Activated naive CD4-positive, alpha-beta T cell treated with anti-CD3 and anti-CD28 coated beads, Interleukin-2, amount 10 ng/mL, durations not matched to agents 7 days and 5 days (primary cell): Measurements from ENCODE around the gene IBSP.

Source experiments
- CTCF ChIA-PET: fragments of 350-600 bp; sonication (Branson Sonifier 250); formaldehyde crosslinking; loops from one replicate; lab custom pipeline; 2021; ENCODE audit warnings: antibody characterized with exemption; lab: Charles Lee
- DNase-seq: peaks from one replicate; pipeline ENCODE4 v3.0.0-alpha.2; 2020
- H3K27ac Mint-ChIP-seq: one replicate; pipeline ENCODE4 v1.8.0; 2021; ENCODE audit warnings: mild to moderate bottlenecking, moderate library complexity, mixed read lengths
- H3K27me3 Mint-ChIP-seq: one replicate; pipeline ENCODE4 v1.8.0; 2021; ENCODE audit warnings: mild to moderate bottlenecking, mixed read lengths
- H3K36me3 Mint-ChIP-seq: one replicate; pipeline ENCODE4 v1.8.0; 2021; ENCODE audit warnings: mixed read lengths
- H3K4me1 Mint-ChIP-seq: one replicate; pipeline ENCODE4 v1.8.0; 2021; ENCODE audit warnings: mixed read lengths
- H3K4me3 Mint-ChIP-seq: one replicate; pipeline ENCODE4 v1.8.0; 2021; ENCODE audit warnings: mild to moderate bottlenecking, moderate library complexity, mixed read lengths
- H3K9me3 Mint-ChIP-seq: one replicate; pipeline ENCODE4 v1.8.0; 2021; ENCODE audit warnings: mixed read lengths

Gene IBSP

DNA sequence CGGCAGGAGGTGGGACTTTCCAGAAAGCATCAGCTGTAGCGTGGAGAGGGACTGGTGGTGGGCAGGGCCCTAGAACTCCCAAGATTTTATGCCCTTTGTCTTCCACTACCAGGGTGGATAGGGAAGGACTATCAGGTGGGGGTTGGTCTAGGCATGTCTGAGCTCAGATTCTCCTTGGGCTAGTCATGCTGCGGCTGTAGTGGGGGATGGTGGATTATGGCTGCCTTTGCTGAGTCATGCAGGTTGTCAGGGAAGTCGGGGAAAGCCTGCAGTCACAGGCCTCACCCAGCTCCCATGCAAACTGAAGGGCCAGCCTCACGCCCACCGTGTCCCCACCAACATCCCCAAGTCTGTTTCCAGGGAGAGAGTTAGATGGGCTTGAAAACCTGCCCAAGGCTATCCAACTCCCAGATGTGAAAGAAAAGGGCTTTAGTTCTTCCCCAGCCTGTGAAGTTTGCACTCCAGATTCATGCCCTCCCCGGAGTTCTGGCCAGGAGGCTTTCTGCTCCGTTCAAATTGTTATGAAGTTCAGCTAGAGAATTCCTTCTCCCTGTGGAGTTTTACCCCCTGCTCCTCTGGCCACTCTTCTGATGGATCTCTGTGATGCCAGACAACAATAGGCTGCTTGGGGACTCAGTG is 20.0 kb downstream of the IBSP start:
- CTCF ChIA-PET: interaction anchor here (0.7 kb wide), 1 partner anchor 28 kb away, joined by 3 read pairs; no protein-coding TSS in a partner anchor
- DNase-seq: no peak
- Mint-ChIP-seq H3K4me3 (no peak overlapping the region), H3K36me3 (no peaks in the 10 kb centered on the region), H3K27ac (no peak overlapping the region), H3K9me3 (no peaks in the 10 kb centered on the region), H3K27me3 (no peaks in the 10 kb centered on the region), H3K4me1 (no peaks in the 10 kb centered on the region)

DNA sequence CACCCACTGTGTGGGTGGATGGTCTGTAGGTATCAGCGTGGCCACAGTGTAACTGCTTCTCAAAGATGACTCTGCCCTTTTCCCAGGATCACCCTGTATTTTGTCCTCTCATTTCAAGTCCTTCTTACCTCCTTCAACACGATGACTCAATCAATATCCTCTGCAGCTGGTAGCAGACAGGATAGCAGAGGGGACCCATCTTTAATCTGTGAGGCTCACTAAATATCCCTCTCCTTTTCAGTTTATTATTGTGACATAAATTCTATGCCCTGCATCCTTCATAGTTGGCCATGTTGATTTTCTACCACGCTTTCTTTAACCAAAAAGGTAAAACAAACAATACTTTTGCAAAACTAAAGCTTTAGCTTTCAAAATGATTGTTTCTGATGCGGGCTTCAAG is 23.8 kb downstream of the IBSP start:
- DNase-seq: no peak
- no peaks in the 10 kb centered on the region for H3K27me3 Mint-ChIP-seq
- H3K36me3 Mint-ChIP-seq: no peaks in the 10 kb centered on the region
- no peaks in the 10 kb centered on the region for H3K9me3 Mint-ChIP-seq
- no peaks in the 10 kb centered on the region for H3K4me1 Mint-ChIP-seq
- CTCF ChIA-PET: no interaction called here
- no peak overlapping the region for H3K4me3 Mint-ChIP-seq
- H3K27ac Mint-ChIP-seq: no peak overlapping the region

GRCh38 chr4:87823724-87824123 is 24.4 kb downstream of the IBSP start:
- no peak overlapping the region for H3K27ac Mint-ChIP-seq
- H3K4me3 Mint-ChIP-seq: no peak overlapping the region
- no peaks in the 10 kb centered on the region for H3K36me3 Mint-ChIP-seq
- H3K9me3 Mint-ChIP-seq: no peaks in the 10 kb centered on the region
- no peak for DNase-seq
- H3K27me3 Mint-ChIP-seq: no peaks in the 10 kb centered on the region
- no peaks in the 10 kb centered on the region for H3K4me1 Mint-ChIP-seq
- CTCF ChIA-PET: no interaction called here

- Mint-ChIP-seq H3K9me3 (no peaks in the 10 kb centered on the region), H3K27me3 (no peaks in the 10 kb centered on the region), H3K27ac (no peak overlapping the region), H3K36me3 (no peaks in the 10 kb centered on the region), H3K4me3 (no peak overlapping the region), H3K4me1 (no peaks in the 10 kb centered on the region)
- no peak for DNase-seq
- CTCF ChIA-PET: interaction anchor here (0.9 kb wide), 1 partner anchor 13 kb away, joined by 3 read pairs; no protein-coding TSS in a partner anchor
Observed at GRCh38 chr4:87824352-87824751, 25.0 kb downstream of the IBSP start.

GRCh38 chr4:87832669-87833068 is 33.3 kb downstream of the IBSP start, which contains the start of gene MEPE:
Gene MEPE (plus strand): TSS chr4:87832969. CDS start chr4:87834715, 1,746 bp downstream.
- no peak within 1 kb of the TSS for H3K4me3 Mint-ChIP-seq
- CTCF ChIA-PET: no interaction called here
- no peak within 1 kb of the TSS for H3K27ac Mint-ChIP-seq
- H3K36me3 Mint-ChIP-seq: no peaks in the 10 kb centered on the region
- H3K9me3 Mint-ChIP-seq: no peaks in the 10 kb centered on the region
- peaks cover 7% of the 10 kb centered on the region for H3K27me3 Mint-ChIP-seq
- H3K4me1 Mint-ChIP-seq: no peaks in the 10 kb centered on the region
- no peak for DNase-seq

DNA sequence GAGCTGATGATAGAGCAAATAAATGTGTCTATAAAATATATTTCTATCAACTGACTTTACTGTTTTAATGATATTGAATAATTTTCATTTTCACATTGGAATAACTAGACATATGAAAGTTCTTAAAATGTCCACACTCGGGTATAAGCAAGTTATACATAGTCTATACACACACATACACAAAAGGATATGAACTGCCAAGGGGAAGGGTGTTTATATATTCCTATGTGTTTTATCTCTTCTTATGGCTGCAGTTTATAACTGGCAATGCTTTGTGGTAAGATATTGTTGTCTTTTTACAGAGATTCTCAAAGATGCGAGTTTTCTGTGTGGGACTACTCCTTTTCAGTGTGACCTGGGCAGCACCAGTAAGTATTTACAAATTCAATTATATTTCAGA is 35.0 kb downstream of the IBSP start:
- Mint-ChIP-seq H3K27ac (no peak overlapping the region), H3K9me3 (no peaks in the 10 kb centered on the region), H3K36me3 (no peaks in the 10 kb centered on the region), H3K4me1 (no peaks in the 10 kb centered on the region), H3K27me3 (peaks cover 12% of the 10 kb centered on the region), H3K4me3 (no peak overlapping the region)
- CTCF ChIA-PET: no interaction called here
- DNase-seq: no peak

DNA sequence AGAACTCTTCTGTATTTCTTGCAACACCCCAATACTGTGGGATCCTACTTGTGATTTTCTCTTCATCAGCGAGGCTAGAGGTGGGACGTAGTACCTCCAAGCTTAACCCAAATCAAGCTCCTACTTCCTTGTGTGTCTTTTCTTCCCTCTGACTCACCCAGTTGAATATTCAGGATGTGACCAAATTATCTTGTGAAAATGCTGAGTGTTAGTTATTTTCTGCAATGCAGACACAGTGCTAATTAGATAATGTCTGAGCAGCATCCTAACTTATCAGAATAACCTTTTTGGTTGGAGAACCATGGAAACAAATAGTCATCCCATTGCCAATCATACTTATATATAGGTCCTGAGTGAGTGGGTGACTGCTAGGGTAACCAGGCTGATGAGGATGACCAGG is 35.8 kb downstream of the IBSP start:
- H3K4me1 Mint-ChIP-seq: no peaks in the 10 kb centered on the region
- no peaks in the 10 kb centered on the region for H3K9me3 Mint-ChIP-seq
- peaks cover 12% of the 10 kb centered on the region for H3K27me3 Mint-ChIP-seq
- CTCF ChIA-PET: no interaction called here
- H3K4me3 Mint-ChIP-seq: no peak overlapping the region
- no peak for DNase-seq
- no peak overlapping the region for H3K27ac Mint-ChIP-seq
- H3K36me3 Mint-ChIP-seq: no peaks in the 10 kb centered on the region

- H3K27ac Mint-ChIP-seq: no peak overlapping the region
- DNase-seq: no peak
- no peak overlapping the region for H3K4me3 Mint-ChIP-seq
- H3K9me3 Mint-ChIP-seq: no peaks in the 10 kb centered on the region
- H3K4me1 Mint-ChIP-seq: no peaks in the 10 kb centered on the region
- CTCF ChIA-PET: no interaction called here
- H3K36me3 Mint-ChIP-seq: no peaks in the 10 kb centered on the region
- peaks cover 12% of the 10 kb centered on the region for H3K27me3 Mint-ChIP-seq
Observed at GRCh38 chr4:87835743-87836142, 36.4 kb downstream of the IBSP start.

GRCh38 chr4:87838205-87838604 is 38.9 kb downstream of the IBSP start:
- no peak overlapping the region for H3K4me3 Mint-ChIP-seq
- CTCF ChIA-PET: interaction anchor here (1.1 to 4.4 kb wide), 4 partner anchors 11 to 161 kb away, joined by 3 to 28 read pairs (median 3); no protein-coding TSS in a partner anchor
- H3K9me3 Mint-ChIP-seq: no peaks in the 10 kb centered on the region
- H3K27ac Mint-ChIP-seq: no peak overlapping the region
- H3K27me3 Mint-ChIP-seq: peaks cover 12% of the 10 kb centered on the region
- H3K4me1 Mint-ChIP-seq: no peaks in the 10 kb centered on the region
- no peak for DNase-seq
- H3K36me3 Mint-ChIP-seq: no peaks in the 10 kb centered on the region

DNA sequence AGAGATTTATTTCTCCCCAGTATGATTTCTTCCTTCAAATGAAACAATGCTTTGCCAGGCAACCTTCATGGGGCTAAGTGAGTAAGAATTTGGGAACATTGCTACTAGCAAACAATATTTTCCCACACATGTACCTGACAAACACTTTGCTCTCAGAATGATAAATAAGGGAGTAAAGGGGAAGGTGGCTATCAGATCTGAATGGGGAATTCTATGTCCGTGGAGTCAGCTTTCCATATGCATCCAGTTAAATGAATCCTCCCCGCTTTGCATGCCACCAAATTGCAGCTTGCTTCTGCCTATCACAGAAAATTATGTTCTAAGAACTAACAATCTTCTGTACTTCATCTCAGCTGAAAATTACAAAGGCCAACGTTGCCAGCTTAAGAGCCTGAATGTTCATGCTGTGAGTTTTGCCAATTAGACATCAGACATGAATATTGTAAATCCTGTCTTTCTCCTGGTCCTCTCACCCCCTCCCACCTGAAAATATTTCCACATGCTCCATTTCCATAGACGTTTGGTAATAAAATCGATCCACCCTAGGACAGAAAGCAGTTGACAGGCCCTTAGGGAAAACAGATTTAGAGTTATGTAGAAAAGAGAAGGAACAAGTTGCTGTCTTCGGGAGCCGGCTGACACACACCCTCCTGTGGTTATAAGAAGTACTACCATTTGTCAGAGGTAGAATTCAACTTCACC is 39.7 kb downstream of the IBSP start:
- Mint-ChIP-seq H3K9me3 (no peaks in the 10 kb centered on the region), H3K4me3 (no peak overlapping the region), H3K27me3 (peaks cover 17% of the 10 kb centered on the region), H3K36me3 (no peaks in the 10 kb centered on the region), H3K27ac (no peak overlapping the region), H3K4me1 (no peaks in the 10 kb centered on the region)
- no peak for DNase-seq
- CTCF ChIA-PET: interaction anchor here (0.5 to 4.4 kb wide), 5 partner anchors 9 to 161 kb away, joined by 3 to 28 read pairs (median 3); no protein-coding TSS in a partner anchor

GRCh38 chr4:87839592-87839946 is 40.2 kb downstream of the IBSP start:
- Mint-ChIP-seq H3K27ac (no peak overlapping the region), H3K27me3 (peaks cover 22% of the 10 kb centered on the region), H3K4me1 (no peaks in the 10 kb centered on the region), H3K36me3 (no peaks in the 10 kb centered on the region), H3K4me3 (no peak overlapping the region), H3K9me3 (no peaks in the 10 kb centered on the region)
- CTCF ChIA-PET: interaction anchor here (1.0 to 4.4 kb wide), 3 partner anchors 9 to 159 kb away, joined by 3 to 28 read pairs (median 3); no protein-coding TSS in a partner anchor
- no peak for DNase-seq

DNA sequence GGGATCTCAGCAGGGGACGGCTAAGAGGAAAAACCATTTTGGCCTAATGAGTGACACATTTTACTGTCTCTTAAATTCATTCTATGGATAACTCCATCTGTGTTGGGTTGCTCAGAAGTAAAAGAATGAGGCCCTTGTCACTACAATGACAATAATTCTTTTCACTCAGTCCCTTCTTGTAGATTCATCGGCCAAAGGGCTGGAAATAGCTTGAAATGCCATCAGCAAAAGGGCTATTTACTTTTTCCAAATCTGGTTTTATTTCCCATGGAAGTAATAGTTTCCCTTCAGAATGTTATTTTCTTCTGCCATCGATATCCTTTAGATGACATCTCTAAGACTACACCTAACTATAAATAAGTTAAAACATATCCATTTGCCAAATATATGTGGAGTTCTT is 40.8 kb downstream of the IBSP start:
- no peak overlapping the region for H3K4me3 Mint-ChIP-seq
- H3K27ac Mint-ChIP-seq: no peak overlapping the region
- no peaks in the 10 kb centered on the region for H3K36me3 Mint-ChIP-seq
- CTCF ChIA-PET: interaction anchor here (4.4 kb wide), 1 partner anchor 9 kb away, joined by 28 read pairs; no protein-coding TSS in a partner anchor
- peaks cover 22% of the 10 kb centered on the region for H3K27me3 Mint-ChIP-seq
- H3K4me1 Mint-ChIP-seq: no peaks in the 10 kb centered on the region
- H3K9me3 Mint-ChIP-seq: no peaks in the 10 kb centered on the region
- DNase-seq: no peak

DNA sequence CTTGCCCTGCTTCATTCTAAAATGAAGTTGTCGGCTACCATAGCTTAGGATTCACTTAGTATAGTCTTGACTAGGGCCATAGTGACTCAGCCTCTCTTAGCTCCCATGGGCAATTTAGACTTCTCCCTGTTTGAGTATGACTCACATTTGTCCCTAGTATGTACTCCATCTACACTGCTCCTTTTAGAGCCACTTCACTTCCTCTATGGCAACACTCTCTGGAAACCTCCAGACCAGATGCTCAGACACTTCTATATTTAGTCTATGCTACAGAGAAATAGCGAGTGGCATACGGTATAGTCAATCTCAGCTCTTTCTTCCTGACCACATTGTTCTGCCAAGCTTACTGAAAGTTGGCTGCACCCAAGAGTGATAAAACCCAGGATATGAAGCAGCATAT is 44.6 kb downstream of the IBSP start:
- H3K27ac Mint-ChIP-seq: no peak overlapping the region
- H3K4me3 Mint-ChIP-seq: no peak overlapping the region
- H3K36me3 Mint-ChIP-seq: no peaks in the 10 kb centered on the region
- CTCF ChIA-PET: interaction anchor here (1.1 to 1.3 kb wide), 2 partner anchors 130 to 300 kb away, joined by 3 read pairs; no protein-coding TSS in a partner anchor
- peaks cover 32% of the 10 kb centered on the region for H3K27me3 Mint-ChIP-seq
- peaks cover 4% of the 10 kb centered on the region for H3K4me1 Mint-ChIP-seq
- H3K9me3 Mint-ChIP-seq: no peaks in the 10 kb centered on the region
- DNase-seq: no peak

GRCh38 chr4:87844452-87844851 is 45.1 kb downstream of the IBSP start:
- DNase-seq: no peak
- Mint-ChIP-seq H3K4me3 (no peak overlapping the region), H3K4me1 (peaks cover 8% of the 10 kb centered on the region), H3K27ac (no peak overlapping the region), H3K9me3 (no peaks in the 10 kb centered on the region), H3K27me3 (peaks cover 28% of the 10 kb centered on the region), H3K36me3 (no peaks in the 10 kb centered on the region)
- CTCF ChIA-PET: no interaction called here
